ENCODE data around the gene PRSS53. TPM values are rescaled to one million over a fixed set of nuclear protein-coding genes. Genes with fewer than 3 reads are reported as not detected.
A peak's percentile ranks its signal among the peaks of the same experiment; 100 is the strongest.
"Not testable (repeated sequence)": the region's sequence is repeated elsewhere in the genome, so short reads cannot be mapped to it uniquely, and the experiment has no call there.

The PRSS53 gene
- 1 to 10 TPM; 1.2 to 4.7 (median 1.7) TPM for polyA plus RNA-seq
- long read RNA-seq, donor 1: 0 reads
- long read RNA-seq, donor 2: 0 reads
- long read RNA-seq, donor 3: 0 reads
- long read RNA-seq, donor 4: 0 reads
- long read RNA-seq, donor 5: 0 reads
- long read RNA-seq, donor 6: 0 reads
- long read RNA-seq, donor 7: 0 reads
- long read RNA-seq, donor 8: 0 reads
- long read RNA-seq, donor 9: 0 reads
- long read RNA-seq, donor 10: 0 reads

DNA sequence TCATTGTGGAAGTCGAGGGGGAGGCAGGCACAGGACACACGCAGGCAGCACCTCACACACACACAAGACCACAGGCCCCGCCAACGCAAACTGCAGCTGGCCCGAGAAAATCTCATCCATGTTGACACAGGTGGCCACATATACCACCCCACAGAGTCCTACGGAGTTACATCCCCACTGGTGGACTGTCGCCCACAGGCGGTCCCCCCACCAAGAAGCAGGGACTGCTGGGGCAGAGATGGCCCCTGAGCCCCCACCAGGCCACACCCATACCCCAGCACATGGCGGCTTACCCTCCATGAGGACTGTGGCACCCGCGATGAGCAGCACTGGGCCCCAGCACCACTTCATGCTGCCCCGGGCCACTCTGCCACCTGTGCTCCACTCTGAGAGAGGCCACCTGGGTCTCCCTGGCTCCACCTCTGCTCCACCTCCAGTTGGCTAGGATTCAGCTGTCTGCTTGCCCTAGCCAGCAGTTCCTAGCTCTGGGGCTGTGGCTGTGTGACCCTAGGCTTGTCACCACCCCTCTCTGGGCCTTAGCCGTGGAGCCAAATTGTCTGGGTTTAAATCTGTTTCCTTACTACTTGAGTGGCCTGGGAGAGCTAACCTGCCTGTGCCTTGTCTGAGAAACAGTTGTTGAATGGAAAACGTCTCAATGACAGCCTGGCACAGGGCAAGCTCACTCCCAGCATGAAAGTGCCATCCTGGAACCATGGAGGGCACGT, at the start of gene PRSS53:
Gene PRSS53, minus strand, starts transcription at position 485 of the 725 bp plus-strand sequence. Its CDS starts 134 bp downstream, at position 351.
- no peaks in the 10 kb centered on the region for H3K9me3 ChIP-seq (ENCODE audit: control insufficient read depth in 2 of 2, insufficient read depth in 1 of 2, low read depth in 1 of 2, low read length in 1 of 2)
- H3K4me3 ChIP-seq (ENCODE audit: low read depth in 1 of 3, low read length in 3 of 3): no peak within 1 kb of the TSS
- no peak within 1 kb of the TSS for H3K27ac ChIP-seq (ENCODE audit: low read depth in 1 of 3, low read length in 2 of 3)
- H3K36me3 ChIP-seq (ENCODE audit: control insufficient read depth in 3 of 3, insufficient read depth in 2 of 3, low read depth in 1 of 3, low read length in 3 of 3): peaks cover 2 to 71% (median 5%) of the 10 kb centered on the region in 3 donors
- peaks cover 0 to 5% (median under 1%) of the 10 kb centered on the region in 3 donors for H3K4me1 ChIP-seq (ENCODE audit: control insufficient read depth in 3 of 3, insufficient read depth in 2 of 3, low read depth in 1 of 3, low read length in 2 of 3)
- WGBS, 3 donors: 82 to 86% (median 85%) methylated on average over 15 of the region's 15 CpGs
- DNase-seq (no peak), FAIRE-seq (no peak)
- H3K27me3 ChIP-seq (ENCODE audit: control insufficient read depth in 3 of 3, insufficient read depth in 3 of 3, low read length in 3 of 3): no peaks in the 10 kb centered on the region

DNA sequence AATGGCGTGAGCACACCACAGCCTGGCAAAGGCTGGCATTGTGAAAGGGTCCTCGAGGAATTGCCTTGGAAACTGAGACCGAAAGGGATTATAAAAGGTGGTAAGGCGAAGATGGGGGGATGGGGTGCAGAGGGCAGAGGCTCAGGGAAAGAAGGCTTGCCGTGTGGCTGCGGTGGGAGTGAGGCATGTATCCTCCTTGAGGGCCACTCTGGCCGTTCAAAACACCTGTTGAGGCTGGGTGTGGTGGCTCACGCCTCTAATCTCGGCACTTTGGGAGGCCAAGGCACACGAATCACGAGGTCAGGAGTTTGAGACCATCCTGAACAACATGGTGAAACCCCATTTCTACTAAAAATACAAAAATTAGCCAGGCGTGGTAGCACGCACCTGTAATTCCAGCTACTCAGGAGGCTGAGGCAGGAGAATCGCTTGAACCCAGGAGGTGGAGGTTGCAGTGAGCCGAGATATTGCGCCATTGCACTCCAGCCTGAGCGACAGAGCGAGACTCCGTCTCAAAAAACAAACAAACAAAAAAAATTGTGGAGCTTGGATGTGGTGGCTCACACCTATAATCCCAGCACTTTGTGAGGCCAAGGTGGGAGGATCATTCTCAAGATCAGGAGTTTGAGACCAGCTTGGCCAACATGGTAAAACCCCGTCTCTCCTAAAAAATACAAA, 48.2 kb upstream of the PRSS53 start:
- H3K4me3 ChIP-seq (ENCODE audit: low read depth in 1 of 3, low read length in 3 of 3); H3K27me3 ChIP-seq (ENCODE audit: control insufficient read depth in 3 of 3, insufficient read depth in 3 of 3, low read length in 3 of 3); H3K9me3 ChIP-seq (ENCODE audit: control insufficient read depth in 2 of 2, insufficient read depth in 1 of 2, low read depth in 1 of 2, low read length in 1 of 2); DNase-seq; FAIRE-seq; H3K27ac ChIP-seq (ENCODE audit: low read depth in 1 of 3, low read length in 2 of 3): not testable (repeated sequence)
- 71 to 88% (median 74%) methylated on average over 20 of the region's 20 CpGs for WGBS, 3 donors
- Histone ChIP-seq H3K36me3 (ENCODE audit: control insufficient read depth in 3 of 3, insufficient read depth in 2 of 3, low read depth in 1 of 3, low read length in 3 of 3) (peaks cover 0 to 28% (median 0%) of the 10 kb centered on the region in 3 donors), H3K4me1 (ENCODE audit: control insufficient read depth in 3 of 3, insufficient read depth in 2 of 3, low read depth in 1 of 3, low read length in 2 of 3) (peaks cover 4 to 69% (median 11%) of the 10 kb centered on the region in 3 donors)

DNA sequence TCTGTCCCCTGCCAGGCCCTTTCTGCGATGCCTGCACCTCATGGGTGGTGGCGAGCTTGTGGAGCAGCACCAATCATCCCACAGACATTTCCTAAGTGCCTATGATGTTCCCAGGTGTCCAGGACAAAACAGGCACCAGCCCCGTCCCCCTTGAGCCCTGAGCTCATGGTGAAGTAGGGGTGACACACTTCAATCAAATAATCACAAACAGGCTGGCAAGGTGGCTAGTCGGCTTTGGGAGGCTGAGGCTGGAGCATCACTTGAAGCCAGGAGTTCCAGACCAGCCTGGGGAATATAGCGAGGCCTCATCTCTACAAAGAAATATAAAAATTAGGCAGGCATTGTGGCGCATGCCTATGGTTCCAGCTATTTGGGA, 47.5 kb upstream of the PRSS53 start:
- DNase-seq (no peak), FAIRE-seq (no peak)
- Histone ChIP-seq H3K9me3 (ENCODE audit: control insufficient read depth in 2 of 2, insufficient read depth in 1 of 2, low read depth in 1 of 2, low read length in 1 of 2) (no peaks in the 10 kb centered on the region), H3K27ac (ENCODE audit: low read depth in 1 of 3, low read length in 2 of 3) (no peak overlapping the region), H3K4me3 (ENCODE audit: low read depth in 1 of 3, low read length in 3 of 3) (no peak overlapping the region), H3K36me3 (ENCODE audit: control insufficient read depth in 3 of 3, insufficient read depth in 2 of 3, low read depth in 1 of 3, low read length in 3 of 3) (peaks cover 0 to 35% (median 0%) of the 10 kb centered on the region in 3 donors), H3K4me1 (ENCODE audit: control insufficient read depth in 3 of 3, insufficient read depth in 2 of 3, low read depth in 1 of 3, low read length in 2 of 3) (peaks cover 2 to 69% (median 9%) of the 10 kb centered on the region in 3 donors), H3K27me3 (ENCODE audit: control insufficient read depth in 3 of 3, insufficient read depth in 3 of 3, low read length in 3 of 3) (no peaks in the 10 kb centered on the region)
- WGBS, 3 donors: 69 to 80% (median 76%) methylated on average over 6 of the region's 6 CpGs

DNA sequence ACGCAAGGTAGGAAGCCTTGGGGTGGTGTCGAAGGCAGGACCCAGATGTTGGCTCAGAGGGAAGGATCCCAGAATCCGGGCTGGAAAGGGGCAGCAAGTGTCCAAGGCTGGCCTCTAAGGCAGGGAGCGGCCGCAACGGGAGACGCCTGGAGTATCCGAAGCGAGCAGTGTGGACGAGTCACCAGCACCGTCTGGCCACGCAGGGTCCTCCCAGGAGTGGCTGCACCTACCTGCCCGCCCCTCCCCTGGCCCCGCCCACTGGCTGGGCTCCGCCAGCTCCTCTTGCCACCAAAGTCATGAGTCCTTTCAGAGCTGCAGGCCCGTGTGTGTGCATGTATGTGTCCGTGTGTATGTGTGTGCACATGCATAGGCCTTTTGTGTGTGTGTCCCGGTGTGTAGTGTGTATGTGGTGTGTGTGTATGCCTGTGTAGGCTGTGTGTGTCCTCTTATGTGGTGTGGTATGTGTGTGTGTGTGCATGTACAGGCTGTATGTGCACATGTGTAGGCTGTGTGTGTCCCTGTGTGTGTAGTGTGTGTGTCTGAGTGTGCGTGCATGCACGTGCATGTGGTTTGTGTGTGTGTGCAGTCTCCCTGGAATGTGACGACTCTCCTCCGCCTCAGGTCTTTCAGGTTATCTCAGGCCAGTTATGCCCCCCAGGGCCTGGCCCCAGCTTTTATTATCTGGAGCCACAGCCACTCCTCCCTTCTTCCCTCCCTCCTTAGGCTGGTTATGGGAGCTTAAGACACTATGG, 47.0 kb upstream of the PRSS53 start, which contains the start of gene PRSS8:
Gene PRSS8, minus strand, starts transcription at position 193 of the 752 bp plus-strand sequence. CDS start 229 bp downstream, outside the sequence.
- Histone ChIP-seq H3K27ac (ENCODE audit: low read depth in 1 of 3, low read length in 2 of 3) (peak within 1 kb of the TSS; percentile 90 to 98 (median 94)), H3K4me3 (ENCODE audit: low read depth in 1 of 3, low read length in 3 of 3) (peak within 1 kb of the TSS; percentile 51 to 94 (median 94)), H3K27me3 (ENCODE audit: control insufficient read depth in 3 of 3, insufficient read depth in 3 of 3, low read length in 3 of 3) (no peaks in the 10 kb centered on the region), H3K4me1 (ENCODE audit: control insufficient read depth in 3 of 3, insufficient read depth in 2 of 3, low read depth in 1 of 3, low read length in 2 of 3) (peaks cover 0 to 68% (median 8%) of the 10 kb centered on the region in 3 donors), H3K36me3 (ENCODE audit: control insufficient read depth in 3 of 3, insufficient read depth in 2 of 3, low read depth in 1 of 3, low read length in 3 of 3) (peaks cover 0 to 40% (median 0%) of the 10 kb centered on the region in 3 donors), H3K9me3 (ENCODE audit: control insufficient read depth in 2 of 2, insufficient read depth in 1 of 2, low read depth in 1 of 2, low read length in 1 of 2) (no peaks in the 10 kb centered on the region)
- FAIRE-seq (no peak), DNase-seq (peak; percentile 95)
- WGBS, 3 donors: 21 to 46% (median 29%) methylated on average over 20 to 22 of the region's 22 CpGs

DNA sequence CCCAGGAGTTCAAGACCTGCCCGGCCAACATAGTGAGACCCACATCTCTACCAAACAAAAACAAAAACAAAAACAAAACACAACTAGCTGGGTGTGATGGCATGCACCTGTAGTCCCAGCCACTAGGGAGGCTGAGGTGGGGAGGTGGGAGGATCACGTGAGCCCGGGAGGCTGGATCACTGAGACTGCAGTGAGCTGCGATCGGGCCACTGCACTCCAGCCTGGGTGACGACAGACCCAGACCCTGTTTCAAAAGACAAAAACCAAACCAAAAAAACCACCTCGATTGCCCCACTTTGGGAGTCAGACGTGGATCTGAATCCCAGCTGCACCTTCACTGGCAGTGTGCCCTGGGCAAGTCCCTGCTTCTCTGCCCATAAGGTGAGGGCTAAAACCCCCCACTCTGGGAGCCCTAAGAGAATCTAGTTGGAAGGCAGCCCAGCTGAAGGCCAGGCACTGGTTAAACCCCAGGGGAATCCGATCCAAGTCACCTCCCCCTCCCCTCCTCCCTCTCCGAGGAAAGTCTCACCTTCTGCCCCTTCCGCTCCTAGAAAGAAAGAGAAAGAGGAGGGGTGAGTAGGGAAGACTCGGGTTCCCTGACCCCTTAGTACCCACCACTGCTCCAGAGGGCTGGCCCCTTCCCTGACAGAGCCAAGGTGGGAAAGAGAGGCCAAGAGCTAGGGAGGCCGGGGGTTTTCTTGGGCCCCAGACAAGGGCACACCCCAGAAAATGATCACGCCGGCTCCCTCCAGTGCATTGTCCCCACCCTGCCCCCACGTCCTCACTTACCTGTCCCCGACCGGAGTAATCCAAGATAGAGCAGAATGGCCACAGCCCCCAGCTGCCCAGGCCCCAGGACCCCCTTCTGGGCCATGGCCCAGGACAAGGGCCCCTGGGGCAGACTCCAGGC, 46.1 kb upstream of the PRSS53 start:
- WGBS, 3 donors: 6 to 26% (median 20%) methylated on average over 17 to 18 of the region's 18 CpGs
- H3K9me3 ChIP-seq (ENCODE audit: control insufficient read depth in 2 of 2, insufficient read depth in 1 of 2, low read depth in 1 of 2, low read length in 1 of 2): no peaks in the 10 kb centered on the region
- H3K27me3 ChIP-seq (ENCODE audit: control insufficient read depth in 3 of 3, insufficient read depth in 3 of 3, low read length in 3 of 3): no peaks in the 10 kb centered on the region
- peak overlapping the region; percentile 51 to 94 (median 94) for H3K4me3 ChIP-seq (ENCODE audit: low read depth in 1 of 3, low read length in 3 of 3)
- FAIRE-seq: no peak
- peaks cover 0 to 48% (median 0%) of the 10 kb centered on the region in 3 donors for H3K36me3 ChIP-seq (ENCODE audit: control insufficient read depth in 3 of 3, insufficient read depth in 2 of 3, low read depth in 1 of 3, low read length in 3 of 3)
- peaks cover 0 to 68% (median 8%) of the 10 kb centered on the region in 3 donors for H3K4me1 ChIP-seq (ENCODE audit: control insufficient read depth in 3 of 3, insufficient read depth in 2 of 3, low read depth in 1 of 3, low read length in 2 of 3)
- H3K27ac ChIP-seq (ENCODE audit: low read depth in 1 of 3, low read length in 2 of 3): peak overlapping the region; percentile 90 to 98 (median 94)
- DNase-seq: peak; percentile 81 to 82

DNA sequence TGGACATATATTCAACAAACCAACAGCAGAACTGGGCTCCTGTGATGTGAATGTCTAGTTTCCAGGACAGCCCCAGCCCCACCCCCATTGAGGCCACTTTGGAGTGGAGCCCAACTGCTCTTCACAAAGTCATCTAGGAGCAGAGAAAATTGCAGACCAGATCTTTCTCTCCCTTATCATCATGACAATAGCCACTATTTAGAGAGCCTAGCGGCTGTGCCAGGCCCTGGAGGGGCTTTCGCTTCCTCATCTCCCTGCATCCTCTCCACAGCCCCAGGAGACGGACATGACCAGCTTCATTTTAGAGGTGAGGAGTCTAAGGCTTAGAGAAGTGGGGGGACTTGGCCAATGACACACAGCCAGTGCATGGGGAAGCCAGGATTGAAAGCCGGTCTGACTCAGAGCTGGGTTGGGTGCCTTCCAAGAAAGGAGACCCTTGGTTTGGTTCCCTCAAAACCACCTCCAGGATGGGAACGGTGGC, 45.4 kb upstream of the PRSS53 start:
- WGBS, 3 donors: 13 to 38% (median 30%) methylated on average over 5 of the region's 5 CpGs
- peak overlapping the region in 2 of 3 donors; percentile 94 for H3K4me3 ChIP-seq (ENCODE audit: low read depth in 1 of 3, low read length in 3 of 3)
- H3K27me3 ChIP-seq (ENCODE audit: control insufficient read depth in 3 of 3, insufficient read depth in 3 of 3, low read length in 3 of 3): no peaks in the 10 kb centered on the region
- DNase-seq: peak; percentile 20 to 40
- H3K9me3 ChIP-seq (ENCODE audit: control insufficient read depth in 2 of 2, insufficient read depth in 1 of 2, low read depth in 1 of 2, low read length in 1 of 2): no peaks in the 10 kb centered on the region
- H3K27ac ChIP-seq (ENCODE audit: low read depth in 1 of 3, low read length in 2 of 3): peak overlapping the region; percentile 90 to 98 (median 94)
- H3K4me1 ChIP-seq (ENCODE audit: control insufficient read depth in 3 of 3, insufficient read depth in 2 of 3, low read depth in 1 of 3, low read length in 2 of 3): peaks cover 0 to 71% (median 8%) of the 10 kb centered on the region in 3 donors
- no peak for FAIRE-seq
- H3K36me3 ChIP-seq (ENCODE audit: control insufficient read depth in 3 of 3, insufficient read depth in 2 of 3, low read depth in 1 of 3, low read length in 3 of 3): peaks cover 0 to 56% (median 0%) of the 10 kb centered on the region in 3 donors

DNA sequence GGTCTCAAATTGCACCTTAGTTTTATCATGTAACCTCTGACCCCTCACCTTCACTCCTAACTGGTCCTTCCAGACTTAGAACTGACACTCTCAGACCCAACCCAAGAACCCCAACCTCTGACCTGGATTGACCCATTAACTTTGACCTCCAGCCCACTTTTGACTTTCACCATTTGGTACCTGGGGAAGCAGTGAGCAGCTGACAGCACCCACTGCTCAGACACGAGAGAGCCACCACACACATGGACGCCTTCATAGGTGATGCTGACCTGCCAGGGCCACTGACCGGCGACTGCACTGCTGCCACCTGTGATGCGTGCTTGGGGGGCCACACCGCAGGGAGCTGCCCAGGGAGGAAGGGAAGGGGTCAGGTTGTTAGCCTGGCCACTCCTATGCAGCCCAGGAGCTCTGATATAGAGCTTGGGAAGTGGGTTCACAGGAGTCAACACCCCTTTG, 44.3 kb upstream of the PRSS53 start:
- H3K4me1 ChIP-seq (ENCODE audit: control insufficient read depth in 3 of 3, insufficient read depth in 2 of 3, low read depth in 1 of 3, low read length in 2 of 3): peaks cover under 1 to 73% (median 11%) of the 10 kb centered on the region in 3 donors
- no peak for FAIRE-seq
- WGBS, 3 donors: 50 to 79% (median 56%) methylated on average over 5 to 6 of the region's 6 CpGs
- no peaks in the 10 kb centered on the region for H3K27me3 ChIP-seq (ENCODE audit: control insufficient read depth in 3 of 3, insufficient read depth in 3 of 3, low read length in 3 of 3)
- H3K36me3 ChIP-seq (ENCODE audit: control insufficient read depth in 3 of 3, insufficient read depth in 2 of 3, low read depth in 1 of 3, low read length in 3 of 3): peaks cover 0 to 59% (median 0%) of the 10 kb centered on the region in 3 donors
- peak in 1 of 2 donors; percentile 10 for DNase-seq
- H3K27ac ChIP-seq (ENCODE audit: low read depth in 1 of 3, low read length in 2 of 3): peak overlapping the region; percentile 90 to 98 (median 94)
- peak overlapping the region in 2 of 3 donors; percentile 94 for H3K4me3 ChIP-seq (ENCODE audit: low read depth in 1 of 3, low read length in 3 of 3)
- no peaks in the 10 kb centered on the region for H3K9me3 ChIP-seq (ENCODE audit: control insufficient read depth in 2 of 2, insufficient read depth in 1 of 2, low read depth in 1 of 2, low read length in 1 of 2)
